Measurements from ENCODE around the gene SAMD14.

Gene SAMD14

GRCh38 chr17:50111673-50112655 is 18.0 kb downstream of the SAMD14 start:
- no peak for DNase-seq

- no peak for DNase-seq
These were observed 19.2 kb downstream of the SAMD14 start for GRCh38 chr17:50110591-50111349.

- DNase-seq = no peak
These were observed 20.2 kb downstream of the SAMD14 start for GRCh38 chr17:50109785-50110184.

- no peak for DNase-seq
These were observed 20.8 kb downstream of the SAMD14 start for GRCh38 chr17:50109207-50109606.

- no peak for DNase-seq
These were observed 21.4 kb downstream of the SAMD14 start for GRCh38 chr17:50108556-50108955.

GRCh38 chr17:50107790-50108414 is 22.1 kb downstream of the SAMD14 start:
- no peak for DNase-seq

GRCh38 chr17:50106393-50107131 is 23.4 kb downstream of the SAMD14 start:
- no peak for DNase-seq

GRCh38 chr17:50105811-50106210 is 24.1 kb downstream of the SAMD14 start:
- DNase-seq = no peak

GRCh38 chr17:50103941-50104340 is 26.0 kb downstream of the SAMD14 start:
- no peak for DNase-seq

GRCh38 chr17:50103252-50103651 is 26.7 kb downstream of the SAMD14 start:
- DNase-seq = no peak

GRCh38 chr17:50102164-50102991 is 27.6 kb downstream of the SAMD14 start:
- no peak for DNase-seq

- DNase-seq = no peak
These were observed 28.4 kb downstream of the SAMD14 start for GRCh38 chr17:50101346-50102163.

- DNase-seq = no peak
These were observed 29.0 kb downstream of the SAMD14 start for GRCh38 chr17:50100921-50101345.

- no peak for DNase-seq
These were observed 29.5 kb downstream of the SAMD14 start for GRCh38 chr17:50100480-50100883.

- no peak for DNase-seq
These were observed 31.0 kb downstream of the SAMD14 start for GRCh38 chr17:50099003-50099402.

GRCh38 chr17:50098583-50098982 is 31.4 kb downstream of the SAMD14 start:
- DNase-seq = no peak

- no peak for DNase-seq
These were observed 32.0 kb downstream of the SAMD14 start for GRCh38 chr17:50097926-50098325.

- DNase-seq = no peak
These were observed 32.5 kb downstream of the SAMD14 start for GRCh38 chr17:50097455-50097854.

GRCh38 chr17:50096758-50097157 is 33.2 kb downstream of the SAMD14 start:
- DNase-seq = no peak

GRCh38 chr17:50096092-50096491 is 33.9 kb downstream of the SAMD14 start:
- DNase-seq = no peak

- no peak for DNase-seq
These were observed 34.3 kb downstream of the SAMD14 start for GRCh38 chr17:50095626-50096037.
